Measurements from ENCODE around the gene CSRP2.

The CSRP2 gene

GRCh38 chr12:76891609-76892008 lies 12.8 kb upstream of the CSRP2 start:
- no peak for DNase-seq (ENCODE audit: low spot score)

DNA sequence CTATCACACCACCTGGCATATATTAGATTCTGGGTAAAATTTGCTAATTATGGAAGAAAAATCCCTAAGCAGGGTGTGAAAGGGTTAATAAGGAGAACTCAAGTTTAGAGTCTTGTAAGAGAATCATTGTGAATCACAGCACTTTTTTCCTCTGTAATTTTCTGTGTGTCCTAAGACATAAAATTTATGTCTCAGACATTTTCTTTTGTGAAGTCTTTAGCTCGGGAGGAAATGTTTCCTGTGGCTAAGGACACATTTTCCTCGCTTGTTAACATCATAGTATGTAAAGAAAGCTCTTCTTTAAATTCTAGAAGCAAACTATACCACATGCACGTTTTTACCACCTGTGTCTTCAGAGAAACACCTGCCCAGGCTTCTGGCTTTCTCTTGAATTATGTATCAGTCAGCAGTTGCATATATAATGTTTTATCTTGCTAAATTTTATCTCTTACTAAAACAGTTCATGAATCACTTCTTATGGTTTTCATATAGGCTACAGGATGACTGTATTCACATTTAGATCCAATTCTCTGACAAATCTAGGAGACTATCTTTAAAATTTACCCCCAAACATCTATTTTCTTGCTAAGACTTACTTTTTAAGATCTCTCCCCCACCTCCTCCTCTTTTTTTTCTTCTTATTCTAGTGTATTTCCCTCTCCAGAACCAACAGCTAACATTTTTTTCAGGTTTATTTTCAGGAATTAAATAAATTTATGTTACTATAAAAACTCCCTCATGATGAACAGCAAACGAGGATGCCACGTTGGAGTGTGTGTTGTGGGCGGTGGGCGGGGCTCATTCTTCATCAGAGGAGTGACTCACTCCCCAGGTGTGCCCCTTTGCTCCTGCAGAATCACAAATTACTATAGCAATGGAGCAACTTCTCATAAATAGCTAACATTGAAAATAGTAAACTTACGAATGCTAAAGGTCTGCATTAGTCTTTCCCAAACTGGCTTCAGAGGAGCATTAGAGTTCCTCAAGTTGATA lies 11.6 kb upstream of the CSRP2 start:
- no peak for DNase-seq (ENCODE audit: low spot score)

DNA sequence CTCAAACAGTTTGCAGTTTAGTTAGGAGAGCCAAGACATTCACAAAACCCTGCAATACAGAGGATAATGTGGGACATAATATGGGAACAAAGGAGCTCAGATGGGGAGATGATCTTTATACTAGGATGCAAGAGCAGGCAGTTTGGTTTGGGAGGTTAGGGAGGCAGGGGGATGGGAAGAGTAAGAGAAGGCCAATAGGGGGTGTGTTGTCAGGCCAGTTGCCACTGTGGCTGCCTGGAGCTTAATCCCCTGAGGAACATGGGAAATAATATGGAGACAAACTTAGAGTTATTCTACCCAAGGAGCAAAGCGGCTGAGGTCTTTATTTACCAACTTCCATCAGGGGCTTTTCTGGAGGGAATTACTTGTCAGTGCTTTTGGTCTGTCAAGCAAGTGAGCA lies 10.0 kb upstream of the CSRP2 start:
- no peak for DNase-seq (ENCODE audit: low spot score)

- no peak for DNase-seq (ENCODE audit: low spot score)
Observed at GRCh38 chr12:76883811-76884210, 5.0 kb upstream of the CSRP2 start.

DNA sequence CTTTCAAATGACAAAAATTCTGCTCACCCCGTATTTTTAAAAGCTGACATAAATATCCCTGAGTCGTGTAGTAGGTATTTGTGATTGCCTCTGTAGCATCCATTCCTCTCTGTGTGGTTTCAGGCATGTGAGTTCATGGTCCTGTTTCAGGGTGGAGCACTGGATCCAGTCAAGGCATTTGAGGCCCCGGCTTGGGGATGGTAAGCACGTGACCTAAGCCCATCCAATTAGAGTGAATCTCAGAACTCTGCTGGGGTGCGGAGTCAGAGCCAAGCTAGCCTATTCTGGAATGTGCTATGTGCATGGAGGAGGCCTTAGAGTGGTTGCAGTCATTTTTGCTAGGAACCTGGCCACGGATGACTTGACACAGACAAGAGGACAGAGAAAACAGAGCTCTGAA lies 4.3 kb upstream of the CSRP2 start:
- peak; percentile 67 for DNase-seq (ENCODE audit: low spot score)

GRCh38 chr12:76882367-76882766 lies 3.5 kb upstream of the CSRP2 start:
- no peak for DNase-seq (ENCODE audit: low spot score)

DNA sequence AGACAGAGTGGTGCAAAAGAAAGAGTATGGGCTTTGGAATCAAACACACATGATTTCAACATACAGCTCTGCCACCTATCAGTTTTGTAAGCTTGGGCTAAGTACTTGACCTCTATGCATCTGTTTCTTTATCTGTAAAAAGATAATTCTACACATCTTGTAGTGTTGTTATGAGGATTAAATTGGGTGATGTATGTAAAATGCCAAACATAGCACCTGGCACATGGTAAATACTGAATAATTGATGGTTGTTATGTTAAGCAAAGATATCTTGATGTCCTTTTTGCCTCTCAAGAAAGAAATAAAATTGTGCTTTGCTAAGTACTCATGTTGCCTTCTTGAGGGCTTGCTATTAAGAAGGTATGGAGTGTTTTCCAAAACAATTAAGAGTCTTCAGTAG lies 2.3 kb upstream of the CSRP2 start:
- DNase-seq (ENCODE audit: low spot score): no peak

DNA sequence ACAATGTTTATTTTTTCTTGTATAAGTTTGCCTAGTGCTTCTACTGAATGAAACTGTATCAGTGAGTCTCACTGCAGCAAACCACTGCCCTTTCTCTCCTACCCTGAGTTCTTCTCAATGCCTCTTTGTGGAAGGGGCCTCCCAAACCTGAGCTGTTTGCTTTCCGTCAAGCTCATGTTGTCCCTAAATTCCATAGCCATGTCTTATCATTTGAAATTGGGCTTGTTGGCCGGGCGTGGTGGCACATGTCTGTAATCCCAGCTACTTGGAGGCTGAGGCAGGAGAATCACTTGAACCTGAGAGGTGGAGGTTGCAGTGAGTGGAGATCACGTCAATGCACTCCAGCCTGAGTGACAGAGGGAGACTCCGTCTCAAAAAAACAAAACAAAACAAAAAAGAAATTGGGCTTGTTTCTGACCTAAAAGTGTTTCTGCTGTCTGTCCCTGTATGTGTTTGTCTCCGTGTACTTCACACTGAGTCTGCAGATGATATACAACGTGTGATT lies 1.8 kb upstream of the CSRP2 start:
- no peak for DNase-seq (ENCODE audit: low spot score)

DNA sequence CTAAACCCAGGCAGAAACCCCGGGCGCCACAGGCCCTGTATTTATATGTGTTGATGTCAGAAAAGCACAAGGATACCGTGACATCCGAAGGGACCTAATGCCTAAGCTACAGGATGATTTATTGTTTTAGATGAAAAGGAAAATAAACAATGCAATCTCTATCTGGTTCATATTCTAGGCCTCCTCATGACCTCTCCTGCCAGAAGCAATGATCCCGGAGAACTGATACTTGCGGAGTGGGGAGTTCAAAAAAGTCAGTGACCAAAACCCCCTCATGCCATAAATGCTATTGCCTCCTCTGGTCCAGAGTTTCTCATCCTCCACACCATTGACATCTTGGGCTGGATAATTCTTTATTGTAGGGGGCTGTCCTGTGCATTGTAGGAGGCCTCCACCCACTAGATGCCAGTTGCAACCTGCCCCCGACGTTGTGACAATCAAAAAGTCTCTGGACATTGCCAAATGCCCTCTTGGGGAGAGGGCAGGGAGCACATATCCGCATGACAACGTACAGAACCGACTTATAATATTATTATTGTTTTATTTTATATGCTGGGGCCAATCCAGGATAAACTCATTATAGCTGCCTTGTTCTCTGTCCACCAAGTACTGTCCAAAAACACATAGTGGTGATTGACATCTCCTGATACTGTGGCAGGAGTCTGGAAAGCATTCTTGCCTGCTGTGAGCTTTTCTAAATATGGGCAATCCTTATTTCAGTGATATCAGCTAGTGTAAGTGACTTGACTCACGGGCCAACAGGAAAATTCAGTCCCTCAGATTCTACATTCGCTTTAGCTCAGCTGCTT lies 1.1 kb upstream of the CSRP2 start:
- peak; percentile 72 for DNase-seq (ENCODE audit: low spot score)

GRCh38 chr12:76878099-76878898 lies 520 bp downstream of the CSRP2 start:
- peak; percentile 49 for DNase-seq (ENCODE audit: low spot score)

DNA sequence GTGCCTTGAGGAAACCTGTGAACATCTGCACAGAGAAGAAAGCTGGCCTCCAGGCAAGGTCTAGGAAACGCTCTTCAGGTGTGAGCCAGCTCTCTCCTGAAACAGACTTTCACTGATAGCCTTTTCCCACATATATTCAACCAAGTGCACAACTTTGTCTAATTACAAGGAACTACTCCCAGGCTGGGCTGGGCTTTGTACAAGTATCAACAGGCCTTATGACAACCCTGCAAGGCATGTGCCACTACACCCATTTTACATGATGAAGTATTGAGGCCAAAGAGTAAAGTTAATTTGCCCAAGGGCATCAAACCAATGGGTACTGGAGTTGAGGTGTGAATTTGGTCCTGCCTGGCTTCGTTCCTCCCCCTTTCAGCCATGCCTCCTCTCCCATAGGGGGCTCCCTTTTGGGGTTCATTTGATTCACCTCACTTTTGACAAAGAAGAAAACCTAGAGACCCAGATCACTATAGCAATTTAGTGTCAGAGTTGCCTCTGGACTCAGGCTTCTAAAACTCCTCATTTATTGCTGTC lies 2.1 kb downstream of the CSRP2 start:
- DNase-seq (ENCODE audit: low spot score): no peak

GRCh38 chr12:76874491-76875190 lies 4.2 kb downstream of the CSRP2 start:
- no peak for DNase-seq (ENCODE audit: low spot score)

- no peak for DNase-seq (ENCODE audit: low spot score)
Observed at GRCh38 chr12:76874027-76874426, 4.8 kb downstream of the CSRP2 start.

DNA sequence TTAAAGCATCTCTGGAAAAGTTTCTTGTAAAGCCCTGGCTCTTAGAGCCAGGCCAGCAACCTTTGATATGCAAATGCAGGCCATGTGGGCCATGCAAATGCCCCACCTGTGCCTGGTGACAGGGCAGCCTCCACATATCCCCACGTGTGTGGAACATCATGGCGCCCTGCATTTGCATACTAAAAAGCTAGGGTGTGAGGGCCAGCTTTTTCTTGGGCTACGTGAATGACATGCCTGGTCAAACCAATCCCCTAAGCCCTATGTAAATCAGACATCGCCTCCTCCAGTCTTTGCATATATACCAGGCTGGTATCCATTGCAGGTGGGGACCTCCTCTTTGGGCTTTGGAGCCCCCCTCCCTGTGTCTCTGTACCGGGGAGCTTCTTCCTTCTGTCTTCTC lies 6.4 kb downstream of the CSRP2 start:
- DNase-seq (ENCODE audit: low spot score): no peak

- no peak for DNase-seq (ENCODE audit: low spot score)
Observed at GRCh38 chr12:76871742-76872141, 7.1 kb downstream of the CSRP2 start.

- DNase-seq (ENCODE audit: low spot score): no peak
Observed at GRCh38 chr12:76871082-76871481, 7.7 kb downstream of the CSRP2 start.

GRCh38 chr12:76866726-76867125 lies 12.1 kb downstream of the CSRP2 start:
- DNase-seq (ENCODE audit: low spot score): peak; percentile 50

- no peak for DNase-seq (ENCODE audit: low spot score)
Observed at GRCh38 chr12:76866151-76866567, 12.7 kb downstream of the CSRP2 start.

DNA sequence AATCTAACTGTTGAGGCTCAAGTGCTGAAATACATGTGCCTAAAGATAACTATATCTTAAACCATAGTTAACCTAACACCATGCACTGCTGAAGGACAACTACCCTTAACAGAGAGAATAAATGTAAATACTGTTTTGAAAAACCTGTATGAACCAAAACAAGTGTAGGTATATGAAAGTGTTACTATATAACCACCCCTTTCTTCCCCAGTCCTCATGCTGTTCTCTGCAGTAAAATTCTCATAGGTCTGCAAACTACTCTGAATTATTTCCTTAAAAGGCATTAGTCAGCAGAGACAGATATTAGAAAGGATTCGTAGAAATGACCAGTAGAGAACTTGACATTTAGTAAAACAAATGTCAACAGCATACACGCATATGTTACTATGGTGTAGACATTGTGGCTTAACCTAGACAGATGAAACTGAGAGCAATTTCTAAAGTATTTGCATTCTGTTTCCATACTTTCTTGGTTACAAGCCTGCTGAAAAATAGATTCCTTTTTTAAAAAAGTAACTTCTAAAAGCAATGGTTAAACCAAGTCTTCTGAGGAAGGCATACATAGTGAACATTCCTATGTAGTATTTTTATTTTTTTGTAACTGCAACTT lies 13.9 kb downstream of the CSRP2 start:
- no peak for DNase-seq (ENCODE audit: low spot score)

GRCh38 chr12:76863837-76864236 lies 15.0 kb downstream of the CSRP2 start:
- DNase-seq (ENCODE audit: low spot score): no peak
